Endothelial cell of umbilical vein (primary cell): ENCODE measurements around the gene HGFAC. TPM values are rescaled to one million over a fixed set of nuclear protein-coding genes. Genes with fewer than 3 reads are reported as not detected.

Experiments used
- BruUV-seq: library from RNA; stranded (reverse); fragments of 400-500 nt; replicated peaks from 2 replicates; lab custom pipeline; 2021; lab: Mats Ljungman, UMichigan
- CTCF ChIA-PET: fragments of 300-600, 350-600 bp; sonication (Branson Sonifier 250); formaldehyde crosslinking; loops from one replicate; lab custom pipeline; 2021; ENCODE audit warnings: antibody characterized with exemption, inconsistent platforms; lab: Charles Lee
- POLR2A ChIA-PET: fragments of 300-600, 350-600 bp; sonication (Branson Sonifier 250); formaldehyde crosslinking; loops from one replicate; lab custom pipeline; 2021; ENCODE audit warnings: antibody characterized with exemption, inconsistent platforms; lab: Charles Lee
- DNase-seq: peaks from one replicate; pipeline ENCODE4 v3.0.0-alpha.2; 2011; ENCODE audit warnings: low read depth, low spot score
- FAIRE-seq: peaks from 2 replicates; lab custom pipeline; 2011; peaks lifted over from hg19 to GRCh38; lab: Jason Lieb, UNC
- H2AFZ ChIP-seq: 2 replicates; pipeline ENCODE4 v1.6.0; 2012; ENCODE audit warnings: low read depth, low read length, control low read depth, inconsistent platforms
- H3K27ac ChIP-seq: 2 replicates; pipeline ENCODE4 v1.5.1; 2011; ENCODE audit warnings: low read depth, mild to moderate bottlenecking, control low read depth, low read length, moderate library complexity; ENCODE audit not compliant: insufficient read depth
- H3K27me3 ChIP-seq, 2 experiments: 2 replicates each; pipeline versions ENCODE4 v1.6.0 to v1.6.1; 2011; ENCODE audit warnings: low read length in 2 of 2, mixed read lengths in 1 of 2; ENCODE audit not compliant: control insufficient read depth in 2 of 2, insufficient read depth in 2 of 2
- H3K36me3 ChIP-seq, 2 experiments: 2 replicates in 1 of 2; 3 replicates in 1 of 2; pipeline ENCODE4 v1.5.1; 2011; ENCODE audit warnings: low read length in 2 of 2, mild to moderate bottlenecking in 1 of 2, moderate library complexity in 1 of 2; ENCODE audit not compliant: control insufficient read depth in 2 of 2, insufficient read depth in 2 of 2; ENCODE audit errors: extremely low read depth in 1 of 2
- H3K4me1 ChIP-seq: 3 replicates; pipeline ENCODE4 v1.5.1; 2011; ENCODE audit warnings: mild to moderate bottlenecking, low read length; ENCODE audit not compliant: control insufficient read depth, insufficient read depth; ENCODE audit errors: extremely low read depth
- H3K4me2 ChIP-seq: 2 replicates; pipeline ENCODE4 v1.6.1; 2011; ENCODE audit warnings: low read length, control low read depth, mixed read lengths; ENCODE audit not compliant: insufficient read depth
- H3K4me3 ChIP-seq, 3 experiments: fragments of 200-600 bp in 1 of 3; sonication (generic), shearing (Covaris generic) in 1 of 3; replicated peaks in 1 of 3; 2 replicates each; pipeline ENCODE4 v1.5.1; 2011 to 2016; ENCODE audit warnings: control low read depth in 3 of 3, low read length in 3 of 3, mild to moderate bottlenecking in 2 of 3, inconsistent platforms in 1 of 3, low read depth in 1 of 3, moderate library complexity in 1 of 3; ENCODE audit not compliant: insufficient read depth in 1 of 3
- H3K79me2 ChIP-seq: 2 replicates; pipeline ENCODE4 v1.6.0; 2012; ENCODE audit warnings: low read length, inconsistent platforms; ENCODE audit not compliant: control insufficient read depth, insufficient read depth
- H3K9ac ChIP-seq: replicated peaks from 2 replicates; pipeline ENCODE3; 2011; ENCODE audit warnings: low read length, control low read depth; ENCODE audit not compliant: insufficient read depth; ENCODE audit errors: extremely low read depth
- H3K9me1 ChIP-seq: replicated peaks from 3 replicates; pipeline ENCODE4 v1.6.0; 2011; ENCODE audit warnings: mild to moderate bottlenecking, low read length; ENCODE audit not compliant: control insufficient read depth, insufficient read depth; ENCODE audit errors: extremely low read depth
- H3K9me3 ChIP-seq: replicated peaks from 2 replicates; pipeline ENCODE4 v1.5.1; 2012; ENCODE audit warnings: low read length, inconsistent platforms; ENCODE audit not compliant: control insufficient read depth, insufficient read depth
- H4K20me1 ChIP-seq: replicated peaks from 2 replicates; pipeline ENCODE3; 2011; ENCODE audit warnings: mild to moderate bottlenecking, low read length; ENCODE audit not compliant: control insufficient read depth, insufficient read depth; ENCODE audit errors: extremely low read depth
- EZH2 ChIP-seq: IDR thresholded peaks from 2 replicates; pipeline ENCODE4 v1.6.1; 2012; ENCODE audit warnings: borderline replicate concordance, low read depth, mild to moderate bottlenecking, moderate library complexity, low read length, inconsistent platforms; ENCODE audit not compliant: severe bottlenecking
- FOS ChIP-seq: IDR thresholded peaks from 2 replicates; pipeline ENCODE4 v1.6.1; 2011; ENCODE audit warnings: mild to moderate bottlenecking, low read length, moderate library complexity, borderline replicate concordance; ENCODE audit not compliant: insufficient read depth
- GATA2 ChIP-seq: IDR thresholded peaks from 2 replicates; pipeline ENCODE4 v1.7.0; 2011; ENCODE audit warnings: low read depth, mild to moderate bottlenecking, moderate library complexity, mixed read lengths, low read length; ENCODE audit not compliant: insufficient read length, insufficient read depth
- JUN ChIP-seq: IDR thresholded peaks from 2 replicates; pipeline ENCODE4 v1.6.1; 2011; ENCODE audit warnings: borderline replicate concordance, low read depth; ENCODE audit not compliant: insufficient read length, insufficient read depth
- MYC ChIP-seq: IDR thresholded peaks from one replicate; pipeline ENCODE4 v1.6.1; 2011; ENCODE audit warnings: mild to moderate bottlenecking, low read depth, low read length
- POLR2A ChIP-seq: IDR thresholded peaks from 2 replicates; pipeline ENCODE4 v1.6.1; 2012; ENCODE audit warnings: low read depth, mild to moderate bottlenecking, control low read depth, low read length
- POLR2AphosphoS5 ChIP-seq: IDR thresholded peaks from 2 replicates; pipeline ENCODE4 v1.6.1; 2012; ENCODE audit warnings: low read depth, mild to moderate bottlenecking, control low read depth, low read length, moderate library complexity; ENCODE audit not compliant: insufficient read depth
- dilution Hi-C: fragments of 300-500 bp; cut with MboI; formaldehyde crosslinking; loops from one replicate; pipeline ENCODE4 v1.15.0; 2019; ENCODE audit warnings: low sequenced_read_pairs; ENCODE audit not compliant: extremely low pct_ligation_motif_present
- intact Hi-C: fragments of 100-400 bp; cut with micrococcal nuclease; formaldehyde crosslinking; loops from one replicate; pipeline ENCODE4 v1.10.0; 2022
- polyA plus RNA-seq, 4 experiments: library from polyadenylated mRNA; depleted of rRNA in 3 of 4; stranded (reverse) in 3 of 4; unstranded in 1 of 4; fragments of >200 nt; gene quantifications; 2 replicates each; pipeline versions ENCODE4 v1.2.1 to v1.2.3, GENCODE V29; 2011 to 2012; ENCODE audit warnings: missing spikeins in 1 of 4
- total RNA-seq: library from RNA; stranded (reverse); gene quantifications from 2 replicates; pipeline ENCODE4 v1.2.3, GENCODE V29; 2021
- TF ChIP-seq, protein P1 (sequence below): IDR thresholded peaks from 2 replicates; pipeline ENCODE4 v1.6.1; 2011; ENCODE audit not compliant: insufficient read depth, insufficient read length

The HGFAC gene
- total and polyA plus RNA-seq, 2 donors (not counting 3 experiments of a cell fraction or from before 2014, with no cell fraction given): 0.36 to 0.49 TPM

DNA sequence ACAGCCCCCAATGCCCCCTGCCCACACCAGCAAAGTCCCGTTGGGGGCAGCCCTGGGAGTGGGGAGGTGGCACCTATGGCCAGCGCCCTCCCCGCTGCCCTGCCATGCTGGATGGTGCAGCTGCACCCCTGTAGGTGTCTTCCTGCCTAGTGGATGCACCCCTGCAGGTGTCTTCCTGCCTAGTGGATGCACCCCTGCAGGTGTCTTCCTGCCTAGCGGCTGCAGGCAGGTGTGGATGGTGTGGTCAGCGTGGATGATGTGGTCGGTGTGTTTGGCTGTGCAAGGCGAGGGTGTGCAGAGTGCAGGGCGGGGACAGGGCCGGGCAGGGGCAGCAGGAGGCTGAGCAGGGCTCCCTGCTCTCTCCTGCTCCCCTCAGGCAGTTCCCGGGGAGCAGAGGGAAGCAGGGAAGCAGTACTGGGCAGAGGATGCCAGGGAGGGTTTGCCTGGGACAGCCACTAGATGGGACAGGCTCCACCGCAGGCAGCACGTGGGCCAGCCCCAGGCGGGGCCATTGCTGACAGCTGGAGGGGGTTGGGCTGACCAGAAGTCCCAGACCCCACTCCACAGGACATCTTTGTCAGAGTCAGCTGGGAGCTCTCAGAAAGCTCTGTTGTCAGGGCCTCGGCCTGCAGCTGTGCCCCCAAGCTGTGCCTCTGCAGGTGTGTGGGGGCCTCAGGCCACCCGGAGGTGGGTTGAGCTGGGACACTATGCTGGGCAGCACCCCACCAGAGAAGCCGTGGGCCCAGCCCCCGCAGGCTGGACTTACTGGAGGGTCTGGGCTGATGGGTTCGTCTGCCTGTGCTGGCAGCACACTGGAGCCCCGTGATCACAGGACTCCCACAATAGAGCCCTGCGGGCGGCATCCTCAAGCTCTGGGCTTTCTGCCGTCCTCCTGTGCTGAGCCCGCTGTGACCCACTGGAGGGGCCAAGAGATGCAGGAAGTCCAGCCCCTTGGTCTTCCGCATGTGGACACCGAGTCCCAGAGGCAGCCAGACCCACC lies 45.1 kb downstream of the HGFAC start:
- no peak for TF ChIP-seq FOS
- no peak for TF ChIP-seq GATA2
- peak; percentile 7 for TF ChIP-seq EZH2
- TF ChIP-seq MYC: no peak
- BruUV-seq: no TSS peak

DNA sequence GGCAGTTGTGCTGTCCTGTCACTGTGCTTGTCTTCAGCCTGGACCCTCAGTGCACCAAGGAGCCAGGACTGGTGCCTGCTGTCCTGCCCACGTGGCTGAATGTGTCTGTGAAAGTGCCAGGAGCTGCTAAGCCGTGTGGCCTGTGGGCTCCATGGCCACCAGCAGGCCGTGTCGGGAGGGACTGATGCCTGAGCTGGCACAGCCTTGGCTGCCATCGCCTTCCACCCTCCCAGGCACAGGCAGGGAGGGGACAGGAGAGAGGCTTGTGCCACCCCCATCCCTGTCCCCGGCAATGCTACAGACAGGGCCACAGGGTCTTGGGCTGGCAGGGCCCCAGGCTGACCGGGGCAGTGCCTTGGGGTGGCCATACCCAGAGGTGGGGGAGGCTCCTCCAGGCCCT lies 46.1 kb downstream of the HGFAC start:
- FAIRE-seq (no peak), DNase-seq (no peak)
- CTCF ChIA-PET: no interaction called here
- Histone ChIP-seq H3K27ac (no peak overlapping the region), H3K9me1 (no peaks in the 10 kb centered on the region), H4K20me1 (no peaks in the 10 kb centered on the region), H3K27me3 (peaks cover 4 to 21% of the 10 kb centered on the region in 2 experiments), H3K79me2 (no peaks in the 10 kb centered on the region), H3K9ac (no peak overlapping the region), H3K4me1 (no peaks in the 10 kb centered on the region), H3K36me3 (no peaks in the 10 kb centered on the region), H3K4me3 (no peak overlapping the region), H3K9me3 (no peaks in the 10 kb centered on the region), H2AFZ (no peak overlapping the region), H3K4me2 (no peak overlapping the region)
- dilution Hi-C loops: no loop called here
- TF ChIP-seq FOS (no peak), POLR2AphosphoS5 (no peak), GATA2 (no peak), MYC (no peak), POLR2A (no peak), EZH2 (no peak), JUN (no peak)
- TF ChIP-seq, protein P1, sequence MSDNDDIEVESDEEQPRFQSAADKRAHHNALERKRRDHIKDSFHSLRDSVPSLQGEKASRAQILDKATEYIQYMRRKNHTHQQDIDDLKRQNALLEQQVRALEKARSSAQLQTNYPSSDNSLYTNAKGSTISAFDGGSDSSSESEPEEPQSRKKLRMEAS: no peak
- BruUV-seq: no TSS peak
- POLR2A ChIA-PET: no interaction called here
- intact Hi-C loops: loop anchor here (10.0 kb wide), 1 partner anchor 457 kb away; no protein-coding TSS in a partner anchor

More for the DNA sequence above, 45.1 kb downstream of the HGFAC start:
- dilution Hi-C loops: no loop called here
- Histone ChIP-seq H3K9me1 (no peaks in the 10 kb centered on the region), H3K4me3 (no peak overlapping the region), H3K79me2 (no peaks in the 10 kb centered on the region), H3K27me3 (peaks cover 2 to 21% of the 10 kb centered on the region in 2 experiments), H3K4me1 (no peaks in the 10 kb centered on the region), H2AFZ (no peak overlapping the region), H3K27ac (no peak overlapping the region), H3K9ac (no peak overlapping the region), H4K20me1 (no peaks in the 10 kb centered on the region), H3K9me3 (no peaks in the 10 kb centered on the region), H3K36me3 (no peaks in the 10 kb centered on the region), H3K4me2 (no peak overlapping the region)
- POLR2A ChIA-PET: no interaction called here
- DNase-seq (no peak), FAIRE-seq (no peak)
- intact Hi-C loops: loop anchor here (10.0 kb wide), 1 partner anchor 458 kb away; no protein-coding TSS in a partner anchor
- CTCF ChIA-PET: no interaction called here
